Camera-type eye (tissue), 1 donor: ENCODE measurements around the gene MYOM1. TPM values are rescaled to one million over a fixed set of nuclear protein-coding genes. Genes with fewer than 3 reads are reported as not detected.

Source experiments
- total RNA-seq: library from RNA; depleted of rRNA; stranded (reverse); fragments of >200 nt; gene quantifications from one replicate; pipeline ENCODE4 v1.2.3, GENCODE V29; 2014

Gene MYOM1
- 40.7 TPM for total RNA-seq

DNA sequence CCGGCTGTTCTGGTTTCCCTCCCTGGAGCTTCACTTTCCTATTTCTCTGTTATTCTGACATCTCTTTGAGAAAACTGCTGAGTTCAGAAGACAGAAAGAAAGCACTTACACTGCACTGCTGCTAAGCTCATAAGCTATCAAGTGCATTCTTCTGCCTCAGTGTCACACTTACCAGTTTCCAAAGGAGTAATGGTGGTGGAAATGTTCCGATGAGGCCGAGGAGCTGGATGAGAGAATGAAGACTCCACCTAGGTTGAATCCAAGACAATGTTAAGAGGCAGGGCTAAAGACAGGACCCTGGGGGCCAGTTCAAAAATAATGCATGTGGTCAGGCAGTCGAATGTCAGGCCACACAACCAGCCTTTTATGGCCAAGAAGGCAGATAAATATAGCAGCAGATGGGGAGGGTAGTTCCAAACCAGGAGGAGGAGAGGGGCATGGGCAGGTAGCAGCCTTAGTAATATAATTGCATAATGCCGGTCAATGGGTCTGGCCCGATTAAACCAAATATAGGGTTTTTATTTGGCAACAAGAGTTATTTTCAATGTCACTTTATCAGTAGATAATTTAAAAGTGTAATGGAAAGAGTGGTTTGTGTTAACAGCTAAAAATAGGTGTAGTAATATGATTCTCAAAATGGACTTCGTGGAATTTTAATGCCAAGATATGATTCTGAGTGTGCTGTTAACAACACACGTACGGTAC, at the start of gene MYOM1:
Gene MYOM1, minus strand, starts transcription at position 338 of the 705 bp plus-strand sequence. CDS start 4,745 bp downstream, outside the sequence.

DNA sequence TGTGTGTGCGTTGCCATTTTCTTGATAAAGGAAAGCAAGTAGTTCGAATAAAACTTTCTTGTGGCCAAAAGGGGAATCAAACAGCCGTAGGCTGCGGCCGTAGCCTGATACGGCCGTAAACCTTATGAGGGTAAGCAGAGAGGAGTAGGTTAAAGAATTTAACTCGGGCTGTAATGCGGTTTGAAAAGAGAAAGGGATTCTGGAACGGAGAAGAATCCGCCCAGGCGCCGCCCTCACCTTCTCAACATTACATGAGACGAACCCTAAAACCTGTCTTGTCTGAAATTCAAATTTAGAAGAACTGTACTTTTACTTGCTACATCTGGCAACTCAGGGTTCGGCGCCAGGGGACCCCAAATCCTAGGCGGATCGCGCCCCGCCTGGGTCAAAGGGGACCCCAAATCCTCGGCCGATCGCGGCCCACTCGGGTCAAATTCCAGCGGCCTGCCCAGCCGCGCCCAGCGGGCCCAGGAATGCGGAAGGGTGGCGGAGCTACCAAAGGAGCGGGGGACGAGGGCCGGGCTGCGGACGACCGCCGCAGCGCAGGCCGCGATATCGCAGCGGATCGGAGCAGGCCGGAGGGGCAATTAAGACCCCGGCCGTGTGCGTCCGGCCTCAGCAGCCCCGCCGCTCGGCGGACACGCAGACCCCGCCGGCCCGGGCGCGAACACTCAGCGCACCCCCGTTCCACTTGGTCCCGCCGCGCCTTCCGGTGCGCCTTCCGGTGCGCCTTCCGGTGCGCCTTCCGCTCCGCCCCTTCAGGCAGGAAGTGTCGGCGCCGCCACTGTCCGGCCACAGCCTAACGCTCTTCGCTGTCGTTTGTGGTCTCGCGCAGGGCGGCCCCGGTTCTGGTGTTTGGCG, 41.8 kb upstream of the MYOM1 start, which contains the start of gene MYL12B:
Gene MYL12B, plus strand, starts transcription at position 761 of the 861 bp plus-strand sequence. CDS start 10,766 bp downstream, outside the sequence.

DNA sequence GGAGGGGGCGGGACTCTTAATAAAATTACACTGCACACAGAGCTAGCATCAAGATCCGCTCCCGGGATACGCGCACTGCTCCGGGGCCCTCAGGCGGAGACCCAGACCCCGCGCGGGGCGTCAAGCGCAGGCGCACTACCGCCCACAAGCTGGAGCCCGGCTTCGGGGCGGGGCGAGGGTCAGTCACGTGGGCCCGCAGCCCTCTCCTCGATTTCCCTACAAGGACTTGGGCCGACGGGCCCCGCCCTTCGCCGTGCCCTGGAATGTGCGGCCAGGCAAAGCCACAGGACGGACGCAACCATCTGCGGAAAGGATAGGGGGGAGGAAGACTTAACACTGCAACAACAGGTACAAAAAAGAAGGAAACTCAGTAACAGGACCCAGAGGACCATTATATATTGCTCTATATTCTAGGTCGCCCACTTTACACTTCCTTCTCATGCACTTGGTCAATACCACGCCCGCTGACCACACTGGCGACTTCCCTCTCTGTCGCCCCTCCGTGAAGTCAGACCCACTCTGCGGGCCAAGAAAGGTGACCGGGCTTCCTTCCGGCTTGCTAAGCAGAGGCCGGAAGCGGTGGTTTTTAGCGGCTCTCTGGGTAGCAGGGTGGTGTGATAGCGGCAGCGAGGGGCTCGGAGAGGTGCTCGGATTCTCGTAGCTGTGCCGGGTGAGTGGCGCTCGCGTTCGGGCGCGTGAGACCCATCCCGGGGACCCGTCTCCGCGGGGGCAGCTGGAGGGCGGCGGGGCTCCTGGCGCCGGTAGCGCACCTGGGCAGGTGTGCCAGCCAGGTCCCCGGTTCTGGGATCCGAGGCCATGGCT, 27.7 kb upstream of the MYOM1 start, which contains the start of gene MYL12A:
Gene MYL12A, plus strand, starts transcription at position 562 of the 822 bp plus-strand sequence. CDS start 5,447 bp downstream, outside the sequence.

Other genes with a start within 250 kb of the MYOM1 start
- 52.6 TPM for gene LPIN2, start 206.8 kb downstream of the MYOM1 start, total RNA-seq
- 204 TPM for gene MYL12A, start 27.8 kb upstream of the MYOM1 start, total RNA-seq
- 150 TPM for gene MYL12B, start 42.2 kb upstream of the MYOM1 start, total RNA-seq
- 50.5 TPM for gene TGIF1, start 230.2 kb upstream of the MYOM1 start, total RNA-seq